ENCODE results near the gene PRPF31.
A peak's percentile ranks its signal among the peaks of the same experiment; 100 is the strongest.
"Not testable (repeated sequence)": the region's sequence is repeated elsewhere in the genome, so short reads cannot be mapped to it uniquely, and the experiment has no call there.

The PRPF31 gene

DNA sequence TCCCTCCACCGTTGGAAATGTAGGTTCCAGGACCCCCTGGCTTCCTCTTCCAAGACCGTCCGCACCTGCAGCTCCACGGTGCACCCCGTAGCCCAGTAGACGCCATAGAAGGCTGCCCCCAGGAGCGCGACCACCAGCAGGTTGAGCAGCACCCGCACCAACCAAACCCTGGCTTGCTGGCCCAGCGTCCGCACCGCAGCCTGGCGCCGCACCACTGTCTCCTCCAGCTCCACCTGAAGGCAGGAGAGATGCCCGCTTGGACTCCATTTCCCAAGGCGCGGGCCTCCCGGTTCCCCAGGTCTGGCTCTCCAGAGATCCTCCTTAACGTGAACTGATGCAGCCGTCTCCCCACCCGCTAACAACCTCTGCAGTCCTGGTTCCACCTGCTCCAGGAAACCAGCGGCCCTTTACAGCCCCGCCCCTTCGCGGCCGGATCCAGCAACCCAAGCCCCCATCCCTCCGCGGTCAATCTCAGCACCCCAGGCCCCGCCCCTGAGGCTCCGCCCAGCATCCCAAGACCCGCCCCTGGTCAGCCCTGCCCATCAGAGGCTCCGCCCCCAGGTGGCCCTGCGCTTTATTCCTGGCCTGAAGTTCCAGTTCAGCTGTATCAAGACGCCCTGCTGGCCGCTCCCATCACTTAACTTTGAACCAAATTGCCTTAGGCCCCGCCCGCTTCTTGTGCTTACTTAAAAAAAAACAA lies 49.0 kb downstream of the PRPF31 start:
- no peak for DNase-seq (ENCODE audit: low spot score)
- TF ChIP-seq, protein P1, sequence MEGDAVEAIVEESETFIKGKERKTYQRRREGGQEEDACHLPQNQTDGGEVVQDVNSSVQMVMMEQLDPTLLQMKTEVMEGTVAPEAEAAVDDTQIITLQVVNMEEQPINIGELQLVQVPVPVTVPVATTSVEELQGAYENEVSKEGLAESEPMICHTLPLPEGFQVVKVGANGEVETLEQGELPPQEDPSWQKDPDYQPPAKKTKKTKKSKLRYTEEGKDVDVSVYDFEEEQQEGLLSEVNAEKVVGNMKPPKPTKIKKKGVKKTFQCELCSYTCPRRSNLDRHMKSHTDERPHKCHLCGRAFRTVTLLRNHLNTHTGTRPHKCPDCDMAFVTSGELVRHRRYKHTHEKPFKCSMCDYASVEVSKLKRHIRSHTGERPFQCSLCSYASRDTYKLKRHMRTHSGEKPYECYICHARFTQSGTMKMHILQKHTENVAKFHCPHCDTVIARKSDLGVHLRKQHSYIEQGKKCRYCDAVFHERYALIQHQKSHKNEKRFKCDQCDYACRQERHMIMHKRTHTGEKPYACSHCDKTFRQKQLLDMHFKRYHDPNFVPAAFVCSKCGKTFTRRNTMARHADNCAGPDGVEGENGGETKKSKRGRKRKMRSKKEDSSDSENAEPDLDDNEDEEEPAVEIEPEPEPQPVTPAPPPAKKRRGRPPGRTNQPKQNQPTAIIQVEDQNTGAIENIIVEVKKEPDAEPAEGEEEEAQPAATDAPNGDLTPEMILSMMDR (IDR thresholded peaks at IDR 0.05): no peak
- Histone ChIP-seq H3K4me3 (peak overlapping the region; percentile 51), H3K27ac (no peak overlapping the region)

DNA sequence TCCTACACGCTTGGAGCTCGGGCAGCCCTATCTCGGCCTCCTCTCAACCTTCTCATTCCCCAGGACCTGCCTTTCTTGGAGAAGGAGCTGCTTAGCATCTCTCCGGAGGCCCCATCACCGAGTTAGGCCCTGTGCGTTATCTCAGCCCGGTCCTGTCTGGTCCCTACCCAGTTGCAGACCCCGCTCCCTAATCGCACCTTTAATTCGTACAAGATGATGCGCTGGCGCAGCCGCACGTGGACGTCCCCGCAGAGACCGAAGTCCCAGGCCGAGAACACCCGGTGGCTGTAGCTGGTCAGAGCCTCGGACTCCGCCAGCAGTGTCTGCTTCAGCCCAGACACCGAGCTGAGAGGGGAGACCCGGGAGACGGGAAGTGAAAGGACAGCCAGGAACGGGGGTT lies 49.7 kb downstream of the PRPF31 start:
- Histone ChIP-seq H3K4me3 (no peak overlapping the region), H3K27ac (no peak overlapping the region)
- no peak for DNase-seq (ENCODE audit: low spot score)
- TF ChIP-seq, protein P1 (IDR thresholded peaks at IDR 0.05): no peak

DNA sequence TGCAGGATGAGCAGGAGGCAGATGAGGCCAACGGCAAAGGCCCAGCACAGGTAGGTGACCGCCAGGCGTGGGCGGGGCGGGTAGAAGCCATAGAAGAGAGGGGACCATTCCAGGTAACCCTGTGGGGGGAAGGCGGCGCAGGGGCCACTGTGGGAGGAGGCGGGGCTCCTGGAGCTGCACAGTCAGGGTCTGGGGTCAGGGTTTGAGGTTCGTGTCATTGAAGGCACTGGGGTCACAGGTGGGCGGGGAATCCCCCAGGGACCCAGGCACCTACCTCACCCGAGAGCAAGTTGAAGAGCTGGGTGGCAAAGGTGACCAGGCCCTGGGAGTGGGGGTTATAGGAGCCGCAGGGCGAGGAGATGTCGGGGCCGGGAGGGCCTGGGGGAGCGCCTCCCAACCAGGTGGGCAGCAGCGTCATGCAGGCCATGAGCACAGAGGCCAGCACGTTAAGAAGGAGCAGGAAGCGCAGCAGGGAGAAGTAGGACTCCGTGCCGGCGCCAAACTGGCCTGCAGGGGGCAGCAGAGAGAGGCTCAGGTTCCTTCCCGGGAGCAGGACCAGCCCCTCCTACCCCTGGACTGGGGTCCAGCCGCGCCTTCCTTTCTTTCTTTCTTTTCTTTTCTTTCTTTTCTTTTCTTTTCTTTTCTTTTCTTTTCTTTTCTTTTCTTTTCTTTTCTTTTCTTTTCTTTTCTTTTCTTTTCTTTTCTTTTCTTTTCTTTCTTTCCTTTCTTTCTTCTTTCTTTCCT lies 52.8 kb downstream of the PRPF31 start:
- H3K27ac ChIP-seq: no peak overlapping the region
- DNase-seq (ENCODE audit: low spot score): peak; percentile 88
- TF ChIP-seq, protein P1 (IDR thresholded peaks at IDR 0.05): peak; percentile 77

DNA sequence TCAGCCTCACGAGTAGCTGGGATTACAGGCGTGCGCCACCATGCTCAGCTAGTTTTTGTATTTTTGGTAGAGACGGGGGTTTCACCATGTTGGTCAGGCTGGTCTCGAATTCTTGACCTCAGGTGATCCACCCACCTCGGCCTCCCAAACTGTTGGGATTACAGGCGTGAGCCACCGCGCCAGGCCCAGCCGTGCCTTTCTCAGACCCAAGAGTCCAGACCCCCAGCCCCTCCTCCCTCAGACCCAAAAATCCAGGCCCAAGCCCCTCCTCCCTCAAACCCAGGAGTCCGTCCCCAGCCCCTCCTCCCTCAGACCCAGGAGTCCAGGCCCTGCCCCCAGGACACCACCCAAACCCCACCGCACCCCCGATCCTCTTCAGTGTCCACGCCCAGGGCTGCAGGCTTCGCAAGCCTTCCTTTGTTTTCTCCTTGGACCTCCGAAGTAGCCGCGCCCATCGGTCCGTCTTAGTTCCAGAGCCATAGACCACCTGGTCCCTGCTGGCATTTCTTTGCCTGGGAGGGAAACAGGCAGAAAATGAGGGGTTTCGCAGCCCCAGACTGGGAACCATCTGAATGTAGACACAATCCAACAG lies 53.7 kb downstream of the PRPF31 start:
- TF ChIP-seq, protein P1 (IDR thresholded peaks at IDR 0.05): no peak
- no peak for DNase-seq (ENCODE audit: low spot score)
- Histone ChIP-seq H3K27ac (no peak overlapping the region), H3K4me3 (no peak overlapping the region)

More for the DNA sequence above, 52.8 kb downstream of the PRPF31 start:
- no peak overlapping the region for H3K4me3 ChIP-seq

DNA sequence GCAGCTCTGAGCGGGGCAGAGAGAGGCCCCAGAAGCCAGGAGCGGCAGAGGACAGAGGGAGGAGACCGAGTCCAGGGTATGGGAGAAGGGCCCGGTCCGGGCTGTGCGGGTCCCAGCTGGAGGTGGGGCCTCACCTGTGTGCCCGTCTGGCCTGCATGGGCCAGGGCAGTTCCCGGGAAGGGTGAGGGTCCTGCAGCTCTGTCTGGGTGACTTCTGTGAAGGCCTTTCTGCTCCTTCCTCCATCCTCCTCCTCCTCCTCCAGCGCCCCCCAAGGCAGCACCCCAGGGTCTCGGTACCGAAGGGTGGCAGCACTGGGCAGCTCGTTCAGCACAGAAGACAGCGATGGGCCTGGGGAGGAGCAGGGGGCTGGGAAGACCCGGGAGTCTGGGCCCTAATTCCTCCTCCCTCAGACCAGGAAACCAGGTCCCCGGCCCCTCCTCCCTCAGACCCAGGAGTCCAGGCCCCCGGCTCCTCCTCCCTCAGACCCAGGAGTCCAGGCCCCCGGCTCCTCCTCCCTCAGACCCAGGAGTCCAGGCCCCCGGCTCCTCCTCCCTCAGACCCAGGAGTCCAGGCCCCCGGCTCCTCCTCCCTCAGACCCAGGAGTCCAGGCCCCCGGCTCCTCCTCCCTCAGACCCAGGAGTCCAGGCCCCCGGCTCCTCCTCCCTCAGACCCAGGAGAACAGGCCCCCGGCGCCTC lies 56.3 kb downstream of the PRPF31 start:
- H3K27ac ChIP-seq; DNase-seq (ENCODE audit: low spot score); H3K4me3 ChIP-seq: not testable (repeated sequence)

DNA sequence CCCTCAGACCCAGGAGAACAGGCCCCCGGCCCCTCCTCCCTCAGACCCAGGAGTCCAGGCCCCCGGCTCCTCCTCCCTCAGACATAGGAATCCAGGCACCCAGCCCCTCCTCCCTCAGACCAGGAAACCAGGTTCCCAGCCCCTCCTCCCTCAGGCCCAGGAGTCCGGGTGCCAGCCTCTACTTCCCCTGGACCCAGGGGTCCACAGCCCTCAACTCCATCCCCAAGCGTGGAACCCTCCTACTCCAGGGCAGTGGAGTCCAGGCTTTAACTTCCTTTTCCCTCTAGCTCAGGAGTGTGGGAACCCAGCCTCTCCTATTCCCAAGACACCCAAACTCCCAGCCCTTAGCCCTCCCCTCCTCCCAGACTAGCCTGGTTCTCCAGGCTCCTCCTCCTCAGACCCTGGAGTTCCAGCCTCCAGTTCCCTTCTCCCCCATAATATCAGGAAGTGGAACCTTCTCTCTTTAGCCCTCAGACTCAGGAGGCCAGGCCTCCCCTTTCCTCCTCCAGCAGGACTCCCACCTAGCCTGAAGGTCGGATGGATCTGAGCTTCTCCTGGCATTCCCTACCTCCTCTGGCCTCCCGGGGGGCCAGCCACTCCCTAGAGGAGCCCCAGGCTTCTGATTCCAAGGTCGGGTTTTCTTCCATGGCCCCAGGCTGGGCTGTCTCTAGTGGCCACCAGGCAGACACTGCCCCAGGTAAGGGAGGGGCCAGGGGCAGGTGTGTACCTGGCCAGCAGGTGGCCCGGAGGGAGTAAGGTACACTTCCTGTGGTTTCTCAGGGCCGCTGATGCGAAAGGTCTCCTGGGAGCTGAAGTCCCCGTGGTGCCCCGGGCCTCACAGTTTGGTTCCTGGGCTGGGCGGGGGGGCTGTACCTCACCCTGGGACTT lies 57.2 kb downstream of the PRPF31 start, which contains the start of gene TMC4:
Gene TMC4 (minus strand): TSS at position 690 of the 888 bp plus-strand sequence. CDS start 43 bp downstream, at position 647.
- no peak for DNase-seq (ENCODE audit: low spot score)
- TF ChIP-seq, protein P1 (IDR thresholded peaks at IDR 0.05): no peak
- Histone ChIP-seq H3K4me3 (no peak within 1 kb of the TSS), H3K27ac (no peak within 1 kb of the TSS)
